ENCODE data around the gene ANO2.

Gene ANO2

DNA sequence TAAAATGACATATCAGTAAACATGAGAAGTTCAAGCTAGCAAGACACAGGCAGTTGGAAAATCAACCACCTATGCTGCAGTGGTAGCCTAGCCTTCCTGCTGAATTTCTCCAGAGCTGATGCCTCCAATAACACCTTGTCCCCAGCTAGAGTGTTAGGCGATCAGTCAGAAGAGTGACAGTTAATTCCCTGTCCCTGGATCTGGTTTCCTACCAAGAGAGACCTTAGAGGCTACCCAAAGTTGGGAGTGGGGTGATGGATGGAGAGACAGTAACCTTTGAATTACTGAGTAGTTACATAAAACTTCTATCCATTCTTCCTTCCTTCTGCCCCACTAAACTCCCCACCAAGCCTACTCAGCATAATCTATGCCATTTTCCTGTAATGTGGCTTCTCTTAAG lies 1.9 kb upstream of the ANO2 start:
- no peak for DNase-seq
- peaks cover 29% of the 10 kb centered on the region for H3K27me3 ChIP-seq (replicated peaks)
- TF ChIP-seq, protein P1, sequence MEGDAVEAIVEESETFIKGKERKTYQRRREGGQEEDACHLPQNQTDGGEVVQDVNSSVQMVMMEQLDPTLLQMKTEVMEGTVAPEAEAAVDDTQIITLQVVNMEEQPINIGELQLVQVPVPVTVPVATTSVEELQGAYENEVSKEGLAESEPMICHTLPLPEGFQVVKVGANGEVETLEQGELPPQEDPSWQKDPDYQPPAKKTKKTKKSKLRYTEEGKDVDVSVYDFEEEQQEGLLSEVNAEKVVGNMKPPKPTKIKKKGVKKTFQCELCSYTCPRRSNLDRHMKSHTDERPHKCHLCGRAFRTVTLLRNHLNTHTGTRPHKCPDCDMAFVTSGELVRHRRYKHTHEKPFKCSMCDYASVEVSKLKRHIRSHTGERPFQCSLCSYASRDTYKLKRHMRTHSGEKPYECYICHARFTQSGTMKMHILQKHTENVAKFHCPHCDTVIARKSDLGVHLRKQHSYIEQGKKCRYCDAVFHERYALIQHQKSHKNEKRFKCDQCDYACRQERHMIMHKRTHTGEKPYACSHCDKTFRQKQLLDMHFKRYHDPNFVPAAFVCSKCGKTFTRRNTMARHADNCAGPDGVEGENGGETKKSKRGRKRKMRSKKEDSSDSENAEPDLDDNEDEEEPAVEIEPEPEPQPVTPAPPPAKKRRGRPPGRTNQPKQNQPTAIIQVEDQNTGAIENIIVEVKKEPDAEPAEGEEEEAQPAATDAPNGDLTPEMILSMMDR (IDR thresholded peaks at IDR 0.05; ENCODE audit: low read depth, low read length, missing control alignments), result no peak
- in situ Hi-C loops (cut with HindIII; ENCODE audit: low pct_ligation_motif_present, low sequenced_read_pairs), result no loop called here
- H3K4me3 ChIP-seq (ENCODE audit: low read depth, low read length), result no peak overlapping the region
- H3K27ac ChIP-seq, result no peak overlapping the region
- H3K36me3 ChIP-seq (replicated peaks), result no peaks in the 10 kb centered on the region

DNA sequence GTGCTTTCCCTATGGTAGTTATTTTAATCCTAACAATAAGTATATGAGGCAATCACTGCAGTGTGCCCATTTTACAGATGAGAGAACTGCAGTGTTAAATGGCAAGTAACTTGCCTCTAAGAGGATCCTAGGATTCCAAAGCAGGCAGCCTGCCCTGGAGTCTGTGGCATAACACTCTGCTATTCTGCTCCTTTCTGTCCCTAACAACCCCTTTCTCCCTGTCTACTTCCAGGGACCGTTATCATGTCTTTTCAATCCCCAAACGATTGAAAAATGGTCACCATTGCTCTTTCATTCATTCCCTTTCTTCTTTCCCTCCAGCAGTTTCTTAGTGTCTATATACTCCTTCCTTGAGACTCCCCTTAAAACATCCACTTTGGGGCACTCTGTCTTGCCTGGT lies 1.3 kb upstream of the ANO2 start:
- Histone ChIP-seq H3K27me3 (replicated peaks) (peaks cover 29% of the 10 kb centered on the region), H3K36me3 (replicated peaks) (no peaks in the 10 kb centered on the region), H3K4me3 (ENCODE audit: low read depth, low read length) (no peak overlapping the region), H3K27ac (no peak overlapping the region)
- TF ChIP-seq, protein P1 (IDR thresholded peaks at IDR 0.05; ENCODE audit: low read depth, low read length, missing control alignments), result no peak
- in situ Hi-C loops (cut with HindIII; ENCODE audit: low pct_ligation_motif_present, low sequenced_read_pairs), result no loop called here
- DNase-seq, result no peak

DNA sequence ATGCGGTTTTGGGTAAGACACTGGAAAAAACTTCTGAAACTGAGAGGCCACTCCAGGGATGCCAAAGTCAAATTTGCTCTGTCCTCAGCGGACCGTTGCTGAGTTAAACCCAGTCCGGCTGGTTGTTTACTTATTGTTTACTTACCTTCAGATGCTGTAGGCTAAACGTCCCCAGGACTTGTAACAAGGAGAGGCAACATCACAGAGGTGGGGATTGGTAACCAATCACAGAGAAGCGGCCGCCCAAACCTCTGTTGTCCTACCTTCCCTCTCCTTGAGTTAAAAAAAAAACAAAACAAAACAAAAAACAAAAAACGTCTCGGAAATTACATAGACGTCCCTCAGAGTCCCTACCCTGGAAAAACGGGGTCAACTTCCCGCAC lies 380 bp downstream of the ANO2 start:
- in situ Hi-C loops (cut with HindIII; ENCODE audit: low pct_ligation_motif_present, low sequenced_read_pairs), result no loop called here
- Histone ChIP-seq H3K36me3 (replicated peaks) (no peaks in the 10 kb centered on the region), H3K27ac (no peak overlapping the region), H3K4me3 (ENCODE audit: low read depth, low read length) (peak overlapping the region; percentile 39), H3K27me3 (replicated peaks) (peaks cover 29% of the 10 kb centered on the region)
- TF ChIP-seq, protein P1 (IDR thresholded peaks at IDR 0.05; ENCODE audit: low read depth, low read length, missing control alignments), result no peak
- DNase-seq, result no peak

DNA sequence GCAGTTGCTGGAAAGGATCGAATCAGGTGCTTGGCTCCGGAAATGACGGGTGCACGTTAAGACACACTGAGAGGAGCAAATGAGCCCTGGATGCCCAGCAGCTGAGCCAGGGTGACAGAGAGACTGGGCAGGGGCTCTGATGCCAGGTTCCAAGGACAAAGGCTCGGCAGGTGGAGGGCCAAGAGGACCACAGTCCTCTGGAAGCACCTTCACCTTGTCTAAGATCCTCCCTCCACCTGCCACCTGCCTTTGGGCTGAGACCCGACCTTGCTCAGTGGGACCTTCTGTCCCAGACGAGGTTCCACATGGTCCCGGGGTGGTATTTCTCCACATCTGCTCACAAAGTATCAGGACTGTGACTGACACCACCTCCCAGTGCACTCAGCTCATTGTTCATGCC lies 1.0 kb downstream of the ANO2 start:
- Histone ChIP-seq H3K4me3 (ENCODE audit: low read depth, low read length) (no peak overlapping the region), H3K36me3 (replicated peaks) (no peaks in the 10 kb centered on the region), H3K27ac (no peak overlapping the region), H3K27me3 (replicated peaks) (peaks cover 29% of the 10 kb centered on the region)
- TF ChIP-seq, protein P1 (IDR thresholded peaks at IDR 0.05; ENCODE audit: low read depth, low read length, missing control alignments), result no peak
- DNase-seq, result no peak
- in situ Hi-C loops (cut with HindIII; ENCODE audit: low pct_ligation_motif_present, low sequenced_read_pairs), result no loop called here

DNA sequence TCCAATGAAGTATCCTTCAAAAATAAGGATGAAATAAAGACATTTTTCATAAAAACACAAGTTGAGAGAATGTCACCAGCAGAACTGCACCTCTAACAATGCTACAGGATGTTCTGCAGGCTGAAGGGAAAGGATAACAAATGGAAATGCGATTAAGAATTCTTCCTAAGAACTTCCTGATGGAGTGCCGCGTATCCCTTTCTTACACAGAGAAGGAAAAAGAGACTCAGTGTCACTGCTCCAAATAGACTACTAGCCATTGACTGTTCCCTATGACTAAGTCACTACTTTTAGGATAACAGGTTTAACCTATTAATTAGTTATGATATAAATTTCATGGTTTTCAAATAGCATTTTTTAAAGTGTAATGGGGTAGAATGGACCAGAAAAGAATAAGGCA lies 3.2 kb downstream of the ANO2 start:
- in situ Hi-C loops (cut with HindIII; ENCODE audit: low pct_ligation_motif_present, low sequenced_read_pairs), result no loop called here
- H3K27ac ChIP-seq, result no peak overlapping the region
- no peaks in the 10 kb centered on the region for H3K36me3 ChIP-seq (replicated peaks)
- TF ChIP-seq, protein P1 (IDR thresholded peaks at IDR 0.05; ENCODE audit: low read depth, low read length, missing control alignments), result no peak
- DNase-seq, result no peak
- no peak overlapping the region for H3K4me3 ChIP-seq (ENCODE audit: low read depth, low read length)
- peaks cover 26% of the 10 kb centered on the region for H3K27me3 ChIP-seq (replicated peaks)

DNA sequence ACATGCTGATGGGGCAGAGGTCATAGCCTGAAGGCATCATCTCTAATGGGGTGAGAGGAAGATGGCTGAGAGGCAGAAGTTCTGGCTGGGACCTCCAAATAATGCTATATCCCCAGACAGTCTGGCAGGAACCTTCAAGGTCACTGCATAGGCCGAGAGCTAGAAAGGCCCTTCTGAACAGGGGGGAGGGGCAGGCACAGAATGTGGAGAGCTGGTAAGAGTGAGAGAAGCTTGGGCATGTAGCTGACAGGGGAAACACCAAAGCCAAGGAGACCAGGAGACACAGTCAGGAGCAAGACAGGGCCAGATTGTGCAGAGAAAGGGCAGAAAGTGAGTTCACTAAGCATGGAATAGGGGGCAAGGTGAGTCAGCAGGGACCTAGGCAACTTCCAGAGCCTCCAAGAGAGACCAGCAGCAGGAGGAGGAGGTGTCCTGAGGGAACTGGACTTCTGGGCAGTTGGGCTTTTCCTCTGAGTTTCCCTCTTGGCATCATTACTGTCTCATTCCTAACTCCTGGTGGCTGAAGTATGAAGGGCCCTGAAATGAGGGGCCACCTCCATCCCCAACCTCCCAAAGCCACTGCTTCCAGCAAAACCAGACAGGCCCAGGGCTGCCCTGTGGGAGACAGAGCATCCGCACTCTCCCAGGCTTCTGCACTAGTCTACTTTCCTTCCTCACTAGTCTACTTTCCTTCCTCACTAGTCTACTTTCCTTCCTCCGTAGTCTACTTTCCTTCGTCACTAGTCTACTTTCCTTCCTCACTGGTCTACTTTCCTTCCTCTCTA lies 17.1 kb downstream of the ANO2 start:
- TF ChIP-seq, protein P1 (IDR thresholded peaks at IDR 0.05; ENCODE audit: low read depth, low read length, missing control alignments), result no peak
- H3K4me3 ChIP-seq (ENCODE audit: low read depth, low read length), result no peak overlapping the region
- in situ Hi-C loops (cut with HindIII; ENCODE audit: low pct_ligation_motif_present, low sequenced_read_pairs), result no loop called here
- no peak overlapping the region for H3K27ac ChIP-seq
- H3K36me3 ChIP-seq (replicated peaks), result no peaks in the 10 kb centered on the region
- no peak for DNase-seq
- H3K27me3 ChIP-seq (replicated peaks), result no peaks in the 10 kb centered on the region
